ENCODE results near the gene PPDPF. TPM values are rescaled to one million over a fixed set of nuclear protein-coding genes. Genes with fewer than 3 reads are reported as not detected.

Gene PPDPF
- total RNA-seq, 1 experiment from 2014 or later: 245 TPM

GRCh38 chr20:63517376-63518309, 2.9 kb upstream of the PPDPF start:
- Histone ChIP-seq H3K27ac (ENCODE audit: low read length) (no peak overlapping the region), H3K79me2 (ENCODE audit: low read length) (peaks cover 21% of the 10 kb centered on the region), H3K9me3 (ENCODE audit: low read length) (no peaks in the 10 kb centered on the region), H3F3A (ENCODE audit: low read length, unreplicated experiment) (no peaks in the 10 kb centered on the region), H3K9ac (ENCODE audit: low read length) (no peak overlapping the region), H2AFZ (ENCODE audit: low read length) (no peak overlapping the region), H3K9me2 (replicated peaks; ENCODE audit: low read length) (no peaks in the 10 kb centered on the region), H3K4me2 (ENCODE audit: low read length) (no peak overlapping the region), H4K20me1 (ENCODE audit: low read length) (peaks cover 15% of the 10 kb centered on the region), H3K36me3 (ENCODE audit: low read depth, low read length) (peaks cover 12% of the 10 kb centered on the region), H3K4me1 (ENCODE audit: insufficient read depth, low read length) (peaks cover 13% of the 10 kb centered on the region), H3K27me3 (ENCODE audit: low read length) (no peaks in the 10 kb centered on the region), H3K4me3 (ENCODE audit: low read length) (no peak overlapping the region)
- no TSS peak for BruUV-seq (replicated peaks)
- DNase-seq: no peak
- no peak for ATAC-seq
- no peak for TF ChIP-seq CTCF (conservative IDR thresholded peaks at IDR 0.05; ENCODE audit: low read depth, low read length)
- no peak for TF ChIP-seq EZH2 (IDR thresholded peaks at IDR 0.05; ENCODE audit: low read length, unreplicated experiment)
- no peak for TF ChIP-seq EZH2phosphoT487 (IDR thresholded peaks at IDR 0.05; ENCODE audit: borderline replicate concordance, low read length)
- ChIA-PET CTCF (no interaction called here), POLR2A (ENCODE audit: unreplicated experiment) (interaction anchor here (0.6 kb wide), 2 partner anchors 11 to 25 kb away, joined by 3 read pairs; no protein-coding TSS in a partner anchor)
- intact Hi-C loops (cut with micrococcal nuclease): no loop called here

- TF ChIP-seq EZH2phosphoT487 (IDR thresholded peaks at IDR 0.05; ENCODE audit: borderline replicate concordance, low read length) (no peak), EZH2 (IDR thresholded peaks at IDR 0.05; ENCODE audit: low read length, unreplicated experiment) (no peak), CTCF (conservative IDR thresholded peaks at IDR 0.05; ENCODE audit: low read depth, low read length) (no peak)
- Histone ChIP-seq H2AFZ (ENCODE audit: low read length) (no peak overlapping the region), H3K4me3 (ENCODE audit: low read length) (no peak overlapping the region), H4K20me1 (ENCODE audit: low read length) (peaks cover 22% of the 10 kb centered on the region), H3F3A (ENCODE audit: low read length, unreplicated experiment) (peaks cover 4% of the 10 kb centered on the region), H3K4me1 (ENCODE audit: insufficient read depth, low read length) (peaks cover 13% of the 10 kb centered on the region), H3K9me3 (ENCODE audit: low read length) (no peaks in the 10 kb centered on the region), H3K9me2 (replicated peaks; ENCODE audit: low read length) (no peaks in the 10 kb centered on the region), H3K9ac (ENCODE audit: low read length) (no peak overlapping the region), H3K4me2 (ENCODE audit: low read length) (no peak overlapping the region), H3K27ac (ENCODE audit: low read length) (no peak overlapping the region), H3K27me3 (ENCODE audit: low read length) (no peaks in the 10 kb centered on the region), H3K79me2 (ENCODE audit: low read length) (peaks cover 27% of the 10 kb centered on the region), H3K36me3 (ENCODE audit: low read depth, low read length) (peaks cover 19% of the 10 kb centered on the region)
- intact Hi-C loops (cut with micrococcal nuclease): no loop called here
- ChIA-PET POLR2A (ENCODE audit: unreplicated experiment) (no interaction called here), CTCF (no interaction called here)
- no TSS peak for BruUV-seq (replicated peaks)
- no peak for ATAC-seq
- DNase-seq: no peak
Observed at GRCh38 chr20:63518351-63518861, 2.2 kb upstream of the PPDPF start.
